ENCODE data around the gene ANKRD44.
"Not testable (repeated sequence)": the region's sequence is repeated elsewhere in the genome, so short reads cannot be mapped to it uniquely, and the experiment has no call there.

Gene ANKRD44

DNA sequence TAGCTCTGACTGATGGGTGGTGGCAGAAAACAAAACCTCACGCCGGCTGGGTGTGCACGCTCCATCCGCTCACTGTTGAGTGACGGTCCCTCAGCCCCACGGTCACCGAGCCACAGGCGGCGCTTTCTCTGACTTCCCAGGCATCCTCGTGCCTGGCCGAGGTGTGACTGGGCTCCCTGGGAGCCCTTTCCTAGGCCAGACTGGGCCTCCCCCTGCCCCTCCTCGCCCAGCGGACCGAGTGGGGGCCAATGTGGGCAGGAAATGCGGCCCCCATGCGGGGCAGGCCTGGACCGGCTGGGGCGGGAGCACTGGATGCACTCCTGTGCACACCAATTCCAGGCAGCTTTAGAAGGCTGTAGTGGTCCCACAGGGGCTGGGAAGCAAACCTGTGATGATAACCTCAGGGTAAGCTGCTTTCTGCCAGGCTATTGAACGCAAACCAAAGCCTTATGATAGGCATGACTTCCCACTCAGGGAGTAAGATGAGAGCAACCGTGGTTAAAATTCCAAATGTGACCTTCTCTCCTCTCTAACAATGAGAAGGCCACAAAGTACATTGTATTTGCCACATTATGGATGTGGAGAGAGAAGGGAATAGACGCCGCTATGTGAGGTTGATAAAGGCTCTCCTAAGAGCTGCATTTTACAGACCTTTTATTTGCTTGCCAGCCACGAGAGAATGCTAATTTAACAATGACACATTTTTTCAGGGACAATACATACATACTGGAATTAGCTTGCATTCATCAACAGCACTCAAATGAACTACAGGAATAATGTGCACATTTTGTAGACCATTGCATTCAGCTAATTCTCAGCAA, 300.2 kb downstream of the ANKRD44 start:
- no peak for DNase-seq

- DNase-seq, result not testable (repeated sequence)
Observed at GRCh38 chr2:197008741-197009341, 301.7 kb downstream of the ANKRD44 start.

- DNase-seq, result no peak
Observed at GRCh38 chr2:197007716-197008628, 302.6 kb downstream of the ANKRD44 start.

- DNase-seq, result no peak
Observed at GRCh38 chr2:197001921-197002320, 308.7 kb downstream of the ANKRD44 start.

DNA sequence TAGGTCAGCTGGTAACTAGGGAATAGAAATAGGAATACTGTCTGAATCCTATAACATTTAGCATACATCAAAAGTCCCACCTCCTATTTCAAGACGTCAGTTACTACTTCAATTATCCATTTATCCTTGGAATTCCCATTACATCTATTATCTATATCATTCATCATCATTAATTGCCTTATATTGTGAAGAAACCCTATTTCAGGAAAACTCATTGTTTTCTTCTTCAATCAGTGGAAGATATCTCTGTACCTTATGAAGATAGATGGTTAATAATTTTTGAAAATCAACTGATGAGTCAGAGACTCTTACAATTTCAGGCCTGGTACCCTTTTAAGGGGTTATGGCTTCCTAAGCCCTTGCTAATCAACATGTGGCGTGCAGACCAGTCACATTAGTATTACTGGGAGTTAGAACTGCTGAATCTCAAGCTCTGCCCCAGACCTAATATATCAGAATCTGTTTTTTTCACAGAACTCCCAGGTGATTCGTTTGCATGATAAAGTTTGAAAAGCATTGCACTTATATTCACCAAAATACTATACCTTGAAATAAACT, 314.7 kb downstream of the ANKRD44 start:
- DNase-seq, result no peak

GRCh38 chr2:196994764-196995163, 315.8 kb downstream of the ANKRD44 start:
- no peak for DNase-seq

GRCh38 chr2:196993617-196994016, 317.0 kb downstream of the ANKRD44 start:
- no peak for DNase-seq

DNA sequence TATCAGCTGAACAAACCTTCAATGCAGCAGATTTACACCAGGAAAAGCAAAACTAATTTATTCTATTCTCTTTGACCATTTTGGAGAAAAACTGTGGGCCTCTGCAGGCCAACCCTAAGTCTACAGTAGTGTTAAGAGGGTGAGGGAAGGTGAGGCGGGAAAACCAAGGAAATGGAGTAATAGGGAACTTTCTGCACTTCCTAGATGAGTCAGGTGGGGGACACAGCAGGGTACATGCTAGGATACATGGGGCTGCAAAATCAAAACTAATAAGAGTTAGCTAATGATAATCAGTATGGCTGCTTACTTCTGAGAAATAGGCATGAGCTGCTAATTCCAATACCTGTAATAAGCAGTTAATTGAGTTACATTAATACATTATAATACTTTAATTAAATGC, 318.1 kb downstream of the ANKRD44 start:
- no peak for DNase-seq

DNA sequence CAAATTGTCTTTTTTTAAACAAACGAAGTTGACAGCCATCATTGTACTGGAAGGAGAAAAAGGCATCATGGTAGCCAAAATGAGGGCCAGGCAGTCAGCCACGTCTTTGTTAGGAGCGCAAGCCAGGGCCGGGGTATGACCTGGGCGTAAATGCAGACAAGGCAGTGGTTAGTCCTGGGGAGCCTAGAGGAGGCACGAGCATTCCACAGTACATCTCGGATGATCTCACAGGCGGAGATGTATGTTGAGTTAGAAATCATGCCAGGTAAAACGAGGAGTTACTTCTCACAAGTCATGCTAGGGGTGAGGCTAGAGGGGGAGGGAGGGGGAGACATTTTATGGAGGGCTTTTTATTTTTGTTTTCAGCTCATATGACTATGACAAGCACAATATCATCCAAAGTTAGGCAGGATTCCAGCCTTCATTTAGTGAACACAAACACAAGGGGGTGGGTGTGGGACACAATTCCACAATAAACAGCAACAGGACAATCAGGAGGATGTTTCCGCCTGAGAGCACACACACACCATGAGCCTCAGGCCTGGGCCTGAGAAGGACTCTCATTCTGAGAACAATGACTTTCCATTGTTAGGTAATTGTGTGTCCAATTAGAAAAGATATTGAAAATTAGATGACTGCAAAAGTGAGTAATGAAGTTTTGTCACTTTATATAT, 319.7 kb downstream of the ANKRD44 start:
- DNase-seq, result no peak

DNA sequence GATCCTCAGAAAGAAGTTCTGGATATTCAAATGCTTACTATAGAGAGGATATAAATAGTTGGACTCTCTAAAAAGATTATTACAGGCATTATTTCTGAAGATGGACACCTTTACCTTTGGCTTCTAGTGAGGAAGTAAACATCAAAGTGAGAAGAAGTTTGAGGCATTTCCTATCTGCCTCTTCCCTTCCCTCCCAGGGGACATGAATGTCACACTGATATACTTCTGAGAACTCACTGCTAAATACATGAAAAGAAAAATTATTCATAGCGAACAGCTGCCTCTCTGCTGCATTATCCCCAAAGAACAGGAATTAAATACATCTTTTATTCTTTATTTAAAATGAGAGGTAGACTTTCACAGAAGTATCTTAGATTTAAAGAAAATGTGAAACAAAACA, 320.5 kb downstream of the ANKRD44 start:
- DNase-seq, result no peak

DNA sequence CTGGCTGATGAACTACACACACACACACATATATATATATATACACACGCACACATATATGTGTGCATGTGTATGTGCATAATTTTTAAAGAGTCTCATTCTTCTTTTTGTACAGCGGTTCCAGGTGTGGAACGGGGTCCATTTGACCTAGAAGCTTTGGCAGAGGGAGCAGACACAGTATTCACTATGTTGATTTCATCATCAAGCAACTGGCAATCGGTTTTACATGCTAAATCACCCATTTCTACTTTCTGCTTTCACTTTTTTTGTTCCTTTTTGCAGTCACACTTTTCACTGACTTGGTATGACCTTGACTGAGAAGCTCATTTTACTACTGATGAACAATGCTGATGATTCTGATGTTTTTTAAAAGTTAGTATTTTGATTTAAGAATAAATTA, 321.1 kb downstream of the ANKRD44 start:
- DNase-seq, result no peak

- DNase-seq, result no peak
Observed at GRCh38 chr2:196988639-196989038, 321.9 kb downstream of the ANKRD44 start.

DNA sequence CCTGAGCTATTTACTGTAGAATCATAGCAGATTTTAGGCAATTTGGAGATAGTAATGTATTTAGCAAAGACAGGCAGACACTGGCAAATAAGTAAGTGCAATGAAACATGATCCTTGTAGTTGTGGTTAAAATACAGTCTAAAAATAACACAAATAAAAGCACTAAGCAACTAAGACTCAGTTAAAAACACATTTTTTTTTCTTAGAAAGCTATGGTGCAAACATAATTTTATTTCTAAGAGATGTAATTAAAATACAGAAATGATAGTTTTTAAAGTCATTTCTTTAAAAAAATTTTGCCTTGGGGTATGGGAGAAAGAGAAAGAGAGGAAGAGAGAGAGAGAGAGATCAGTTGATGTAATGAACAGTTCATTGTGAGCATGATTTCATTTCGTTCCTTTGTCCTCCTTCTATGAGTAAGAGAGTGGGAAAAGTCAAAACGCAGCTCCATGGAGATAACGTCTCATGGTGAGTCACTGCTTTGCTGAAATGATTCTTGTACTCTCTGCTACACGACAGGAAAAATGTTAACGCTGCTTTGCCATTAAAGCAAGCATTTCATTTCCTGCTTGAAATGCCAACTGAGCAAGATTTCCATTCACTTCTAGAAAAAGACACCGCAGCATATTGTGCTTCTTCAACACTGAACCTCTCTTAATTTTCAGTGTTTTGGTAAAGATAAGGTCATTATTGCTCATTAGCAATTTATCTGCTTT, 322.8 kb downstream of the ANKRD44 start:
- no peak for DNase-seq

GRCh38 chr2:196987298-196987648, 323.3 kb downstream of the ANKRD44 start:
- DNase-seq, result no peak

DNA sequence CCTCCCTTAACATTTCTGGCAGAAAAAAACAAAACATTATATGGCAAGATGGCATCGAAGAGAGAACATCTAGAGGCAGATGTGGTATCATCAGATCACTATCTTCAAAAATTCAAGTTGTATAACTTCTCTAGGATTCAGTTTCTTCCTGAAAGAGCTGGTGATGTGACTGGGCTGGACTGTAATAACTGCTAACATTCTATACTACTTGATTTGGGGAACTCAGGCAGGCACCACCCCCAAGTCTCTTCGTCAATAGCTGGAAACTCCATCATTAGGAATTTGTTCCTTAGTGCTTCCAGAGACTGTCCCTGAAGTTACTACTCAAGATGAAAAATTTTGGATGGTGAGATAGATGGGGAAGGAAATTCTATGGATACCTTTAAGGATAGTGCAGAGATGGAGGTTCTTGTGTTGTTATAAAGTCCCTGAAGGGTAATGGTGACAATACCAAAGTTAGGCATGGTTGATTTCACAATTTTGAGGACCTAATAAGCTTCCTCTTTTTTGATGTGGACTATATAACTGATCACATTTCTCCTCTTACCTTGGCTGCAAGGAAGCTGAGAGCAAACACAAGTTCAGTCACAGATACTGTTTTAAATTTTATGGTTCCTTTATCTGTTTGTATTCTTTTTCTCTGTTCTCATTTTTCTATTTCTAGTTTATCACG, 324.9 kb downstream of the ANKRD44 start:
- DNase-seq, result no peak

- no peak for DNase-seq
Observed at GRCh38 chr2:196984903-196985302, 325.7 kb downstream of the ANKRD44 start.

GRCh38 chr2:196983934-196984333, 326.6 kb downstream of the ANKRD44 start:
- no peak for DNase-seq

GRCh38 chr2:196980473-196980872, 330.1 kb downstream of the ANKRD44 start:
- no peak for DNase-seq

GRCh38 chr2:196980001-196980400, 330.6 kb downstream of the ANKRD44 start:
- no peak for DNase-seq

DNA sequence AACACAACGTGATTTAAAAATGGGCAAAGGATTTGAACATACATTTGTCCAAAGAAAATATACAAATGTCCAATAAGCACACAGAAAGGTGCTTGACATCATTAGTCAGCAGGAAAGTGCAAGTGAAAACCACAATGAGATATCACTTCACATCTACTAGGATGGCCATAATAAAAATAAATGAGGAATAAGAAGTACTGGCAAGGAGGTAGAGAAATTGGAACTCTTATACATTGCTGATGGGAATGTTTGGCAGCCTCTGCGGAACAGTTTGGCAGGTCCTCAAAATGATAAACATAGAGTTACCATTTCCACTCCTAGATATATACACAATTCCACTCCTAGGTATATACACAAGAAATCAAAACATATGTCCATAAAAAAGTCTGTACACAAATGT, 333.1 kb downstream of the ANKRD44 start:
- DNase-seq, result no peak

- DNase-seq, result no peak
Observed at GRCh38 chr2:196974970-196975369, 335.6 kb downstream of the ANKRD44 start.
